Cerebellar nuclear complex (tissue), 1 donor: ENCODE results near the gene TPRN.

Experiments
- DNase-seq, 2 experiments: peaks; one replicate each; lab custom pipeline; 2025; lab: John Stamatoyannopoulos, UW

TPRN gene

GRCh38 chr9:137189297-137190295, 10.9 kb downstream of the TPRN start:
- no peak for DNase-seq

- no peak for DNase-seq
Observed at GRCh38 chr9:137188490-137189296, 11.8 kb downstream of the TPRN start, which contains the start of the genes ANAPC2 and SSNA1. TSS of gene ANAPC2 (minus strand) at chr9:137188560. CDS start at chr9:137188532, 28 bp downstream. TSS of gene SSNA1 (plus strand) at chr9:137188676. CDS start at chr9:137188727, 51 bp downstream.

GRCh38 chr9:137188086-137188489, 12.5 kb downstream of the TPRN start:
- no peak for DNase-seq

- DNase-seq: no peak
Observed at GRCh38 chr9:137187386-137187785, 13.2 kb downstream of the TPRN start.

GRCh38 chr9:137186385-137186784, 14.2 kb downstream of the TPRN start:
- DNase-seq: no peak

- DNase-seq: no peak
Observed at GRCh38 chr9:137185921-137186320, 14.6 kb downstream of the TPRN start.

- DNase-seq: no peak
Observed at GRCh38 chr9:137184881-137185660, 15.5 kb downstream of the TPRN start.

- DNase-seq: no peak
Observed at GRCh38 chr9:137183980-137184595, 16.5 kb downstream of the TPRN start.

- no peak for DNase-seq
Observed at GRCh38 chr9:137182836-137183235, 17.7 kb downstream of the TPRN start.

GRCh38 chr9:137181680-137182079, 18.9 kb downstream of the TPRN start:
- no peak for DNase-seq

GRCh38 chr9:137180491-137180890, 20.1 kb downstream of the TPRN start:
- no peak for DNase-seq

GRCh38 chr9:137179761-137180160, 20.8 kb downstream of the TPRN start:
- DNase-seq: no peak

- DNase-seq: no peak
Observed at GRCh38 chr9:137178939-137179630, 21.5 kb downstream of the TPRN start.

GRCh38 chr9:137178201-137178938, 22.2 kb downstream of the TPRN start:
- no peak for DNase-seq

GRCh38 chr9:137176302-137177182, 24.0 kb downstream of the TPRN start:
- peak in 1 of 2 experiments; percentile 38 for DNase-seq

GRCh38 chr9:137175345-137175961, 25.1 kb downstream of the TPRN start:
- no peak for DNase-seq

GRCh38 chr9:137174722-137175293, 25.7 kb downstream of the TPRN start:
- no peak for DNase-seq
